Adrenal gland (tissue), 5 donors: ENCODE results near the gene MRPL2.

Experiments
- CTCF ChIP-seq, 6 experiments: fragments of 450-650 bp in 4 of 6; fragments of 200-600 bp in 2 of 6; sonication (generic) in 1 of 6; IDR thresholded peaks; 1 replicate in 5 of 6; 2 replicates in 1 of 6; pipeline versions ENCODE4 v1.5.1 to v1.8.0; 2016 to 2021; ENCODE audit warnings: antibody characterized with exemption in 6 of 6, mild to moderate bottlenecking in 2 of 6, moderate library complexity in 1 of 6
- POLR2A ChIP-seq, 2 donors: fragments of 450-650 bp; IDR thresholded peaks; one replicate each; pipeline ENCODE4 v1.6.1; 2017; ENCODE audit warnings: antibody characterized with exemption in 2 of 2, mild to moderate bottlenecking in 2 of 2, moderate library complexity in 1 of 2
- donor health status: DM: no; HTN: no; CAD: no.

- TF ChIP-seq CTCF (IDR thresholded peaks at IDR 0.05) = no peak
- TF ChIP-seq POLR2A (IDR thresholded peaks at IDR 0.05) = no peak
Measured at GRCh38 chr6:43013097-43013842, 46.0 kb downstream of the MRPL2 start.
